Subcutaneous abdominal adipose tissue (tissue), 5 donors: Measurements from ENCODE around the gene ADAMTS2.

Experiments
- H3K27ac ChIP-seq: one replicate; pipeline ENCODE4 v1.7.0; 2013; ENCODE audit warnings: low read depth, mild to moderate bottlenecking, inconsistent platforms, low read length, moderate library complexity
- H3K27me3 ChIP-seq, 5 donors: one replicate each; pipeline ENCODE4 v1.7.0; 2013; ENCODE audit warnings: low read length in 5 of 5, inconsistent platforms in 1 of 5; ENCODE audit not compliant: control insufficient read depth in 5 of 5, insufficient read depth in 4 of 5
- H3K36me3 ChIP-seq, 5 donors: one replicate each; pipeline ENCODE4 v1.7.0; 2013; ENCODE audit warnings: low read length in 5 of 5; ENCODE audit not compliant: control insufficient read depth in 5 of 5, insufficient read depth in 5 of 5
- H3K4me1 ChIP-seq, 5 donors: one replicate each; pipeline ENCODE4 v1.7.0; 2013; ENCODE audit warnings: low read length in 5 of 5, mild to moderate bottlenecking in 3 of 5, moderate library complexity in 1 of 5; ENCODE audit not compliant: control insufficient read depth in 5 of 5, insufficient read depth in 5 of 5
- H3K4me3 ChIP-seq, 5 donors: one replicate each; pipeline ENCODE4 v1.7.0; 2013; ENCODE audit warnings: low read length in 5 of 5, low read depth in 1 of 5
- H3K9ac ChIP-seq, 5 donors: one replicate each; pipeline ENCODE4 v1.7.0; 2013; ENCODE audit warnings: low read length in 5 of 5, mild to moderate bottlenecking in 4 of 5, moderate library complexity in 3 of 5
- H3K9me3 ChIP-seq, 5 donors: one replicate each; pipeline ENCODE4 v1.7.0; 2013; ENCODE audit warnings: low read length in 5 of 5; ENCODE audit not compliant: control insufficient read depth in 5 of 5
- donor health status: healthy.
- donor health status: healthy.
- donor health status: healthy.
- donor health status: healthy.
- donor health status: healthy.

ADAMTS2 gene

GRCh38 chr5:179281694-179282093, 63.6 kb downstream of the ADAMTS2 start:
- Histone ChIP-seq H3K9ac (no peak overlapping the region), H3K9me3 (peaks cover 0 to 3% (median 0%) of the 10 kb centered on the region in 5 donors), H3K36me3 (no peaks in the 10 kb centered on the region), H3K27me3 (no peaks in the 10 kb centered on the region), H3K4me3 (no peak overlapping the region), H3K4me1 (peaks cover 6 to 56% (median 40%) of the 10 kb centered on the region in 5 donors), H3K27ac (no peak overlapping the region)

- Histone ChIP-seq H3K9ac (no peak overlapping the region), H3K36me3 (no peaks in the 10 kb centered on the region), H3K27ac (no peak overlapping the region), H3K4me3 (no peak overlapping the region), H3K9me3 (peaks cover 0 to 3% (median 0%) of the 10 kb centered on the region in 5 donors), H3K27me3 (peaks cover 0 to 5% (median 0%) of the 10 kb centered on the region in 5 donors), H3K4me1 (peaks cover 14 to 56% (median 40%) of the 10 kb centered on the region in 5 donors)
Observed at GRCh38 chr5:179280095-179280490, 65.2 kb downstream of the ADAMTS2 start.

GRCh38 chr5:179279347-179280094, 65.7 kb downstream of the ADAMTS2 start:
- H3K4me3 ChIP-seq = no peak overlapping the region
- H3K36me3 ChIP-seq = no peaks in the 10 kb centered on the region
- H3K27me3 ChIP-seq = peaks cover 0 to 5% (median 0%) of the 10 kb centered on the region in 5 donors
- H3K9ac ChIP-seq = no peak overlapping the region
- peaks cover 0 to 3% (median 0%) of the 10 kb centered on the region in 5 donors for H3K9me3 ChIP-seq
- H3K4me1 ChIP-seq = peaks cover 13 to 56% (median 40%) of the 10 kb centered on the region in 5 donors
- H3K27ac ChIP-seq = no peak overlapping the region

GRCh38 chr5:179278546-179278945, 66.7 kb downstream of the ADAMTS2 start:
- Histone ChIP-seq H3K9ac (no peak overlapping the region), H3K27ac (no peak overlapping the region), H3K4me3 (no peak overlapping the region), H3K36me3 (no peaks in the 10 kb centered on the region), H3K27me3 (peaks cover 0 to 5% (median 0%) of the 10 kb centered on the region in 5 donors), H3K4me1 (peaks cover 13 to 61% (median 46%) of the 10 kb centered on the region in 5 donors), H3K9me3 (peaks cover 0 to 3% (median 0%) of the 10 kb centered on the region in 5 donors)

- Histone ChIP-seq H3K36me3 (no peaks in the 10 kb centered on the region), H3K9me3 (peaks cover 0 to 3% (median 0%) of the 10 kb centered on the region in 5 donors), H3K4me1 (peaks cover 13 to 65% (median 51%) of the 10 kb centered on the region in 5 donors), H3K27ac (no peak overlapping the region), H3K9ac (no peak overlapping the region), H3K4me3 (no peak overlapping the region), H3K27me3 (peaks cover 0 to 5% (median 0%) of the 10 kb centered on the region in 5 donors)
Observed at GRCh38 chr5:179278119-179278518, 67.1 kb downstream of the ADAMTS2 start.

GRCh38 chr5:179276838-179277395, 68.3 kb downstream of the ADAMTS2 start:
- peaks cover 0 to 7% (median 0%) of the 10 kb centered on the region in 5 donors for H3K36me3 ChIP-seq
- H3K27ac ChIP-seq = peak overlapping the region; percentile 93
- H3K4me1 ChIP-seq = peaks cover 19 to 77% (median 63%) of the 10 kb centered on the region in 5 donors
- peak overlapping the region in 3 of 5 donors; percentile 6 to 41 (median 6) for H3K9ac ChIP-seq
- H3K27me3 ChIP-seq = peaks cover 0 to 5% (median 0%) of the 10 kb centered on the region in 5 donors
- H3K4me3 ChIP-seq = no peak overlapping the region
- H3K9me3 ChIP-seq = no peaks in the 10 kb centered on the region

- Histone ChIP-seq H3K27me3 (peaks cover 0 to 5% (median 0%) of the 10 kb centered on the region in 5 donors), H3K4me1 (peaks cover 22 to 85% (median 70%) of the 10 kb centered on the region in 5 donors), H3K36me3 (peaks cover 0 to 7% (median 0%) of the 10 kb centered on the region in 5 donors), H3K4me3 (no peak overlapping the region), H3K9me3 (no peaks in the 10 kb centered on the region), H3K27ac (peak overlapping the region; percentile 93), H3K9ac (peak overlapping the region; percentile 6 to 89 (median 46))
Observed at GRCh38 chr5:179275941-179276837, 69.1 kb downstream of the ADAMTS2 start.

GRCh38 chr5:179275381-179275878, 69.8 kb downstream of the ADAMTS2 start:
- H3K36me3 ChIP-seq = peaks cover 0 to 7% (median 0%) of the 10 kb centered on the region in 5 donors
- peak overlapping the region; percentile 93 for H3K27ac ChIP-seq
- H3K27me3 ChIP-seq = peaks cover 0 to 5% (median 0%) of the 10 kb centered on the region in 5 donors
- H3K9me3 ChIP-seq = no peaks in the 10 kb centered on the region
- H3K4me1 ChIP-seq = peaks cover 28 to 92% (median 77%) of the 10 kb centered on the region in 5 donors
- H3K4me3 ChIP-seq = no peak overlapping the region
- H3K9ac ChIP-seq = peak overlapping the region; percentile 29 to 89 (median 44)
